Naive thymus-derived CD8-positive, alpha-beta T cell (primary cell): ENCODE data around the gene PRDX5. TPM values are rescaled to one million over a fixed set of nuclear protein-coding genes. Genes with fewer than 3 reads are reported as not detected.
"Not testable (repeated sequence)": the region's sequence is repeated elsewhere in the genome, so short reads cannot be mapped to it uniquely, and the experiment has no call there.

Experiments used
- ATAC-seq, 2 donors: fragments of 150-1000 bp; cut with Tn5 transposase in 1 of 2; sonication (Bioruptor Pico), chemical (Tn5 transposase) in 1 of 2; 1 replicate in 1 of 2; 2 replicates in 1 of 2; pipeline ENCODE4 v1.10.0; 2021; ENCODE audit warnings: mild to moderate bottlenecking in 2 of 2, moderate library complexity in 2 of 2
- POLR2A ChIA-PET: fragments of 350-600 bp; sonication (Branson Sonifier 250); formaldehyde crosslinking; loops from one replicate; lab custom pipeline; 2021; ENCODE audit warnings: antibody characterized with exemption; lab: Charles Lee
- DNase-seq, 10 donors: peaks; one replicate each; pipeline versions ENCODE4 v3.0.0 to v3.0.0-alpha.2; 2020 to 2022
- H3K27ac Mint-ChIP-seq, 10 donors: one replicate each; pipeline ENCODE4 v1.8.0; 2020 to 2022; ENCODE audit warnings: mild to moderate bottlenecking in 10 of 10, mixed read lengths in 10 of 10, moderate library complexity in 4 of 10, inconsistent platforms in 1 of 10
- H3K27me3 Mint-ChIP-seq, 5 donors: one replicate each; pipeline ENCODE4 v1.8.0; 2021 to 2022; ENCODE audit warnings: mixed read lengths in 5 of 5
- H3K36me3 Mint-ChIP-seq, 3 donors: one replicate each; pipeline ENCODE4 v1.8.0; 2020 to 2022; ENCODE audit warnings: mixed read lengths in 3 of 3, mild to moderate bottlenecking in 2 of 3, inconsistent platforms in 1 of 3
- H3K4me1 Mint-ChIP-seq, 4 donors: one replicate each; pipeline ENCODE4 v1.8.0; 2021 to 2022; ENCODE audit warnings: mixed read lengths in 4 of 4
- H3K4me3 Mint-ChIP-seq, 10 donors: one replicate each; pipeline ENCODE4 v1.8.0; 2020 to 2022; ENCODE audit warnings: mild to moderate bottlenecking in 10 of 10, mixed read lengths in 10 of 10, moderate library complexity in 6 of 10, inconsistent platforms in 1 of 10
- H3K9me3 Mint-ChIP-seq, 9 donors: one replicate each; pipeline ENCODE4 v1.8.0; 2020 to 2022; ENCODE audit warnings: mixed read lengths in 9 of 9, mild to moderate bottlenecking in 3 of 9, inconsistent platforms in 1 of 9, moderate library complexity in 1 of 9
- polyA plus RNA-seq, 3 donors: library from polyadenylated mRNA; unstranded; fragments of 300-500 nt; fragmentation: Illumina TruSeq; gene quantifications; one replicate each; pipeline ENCODE4 v1.2.3, GENCODE V29; 2021
- total RNA-seq, 8 experiments: library from RNA in 2 of 8; stranded (reverse) in 2 of 8; gene quantifications; one replicate each; pipeline ENCODE4 v1.2.3 and lab custom pipeline; 2021 to 2026

PRDX5 gene
- total and polyA plus RNA-seq, 5 experiments from 2014 or later = 47.5 to 239 (median 186) TPM

DNA sequence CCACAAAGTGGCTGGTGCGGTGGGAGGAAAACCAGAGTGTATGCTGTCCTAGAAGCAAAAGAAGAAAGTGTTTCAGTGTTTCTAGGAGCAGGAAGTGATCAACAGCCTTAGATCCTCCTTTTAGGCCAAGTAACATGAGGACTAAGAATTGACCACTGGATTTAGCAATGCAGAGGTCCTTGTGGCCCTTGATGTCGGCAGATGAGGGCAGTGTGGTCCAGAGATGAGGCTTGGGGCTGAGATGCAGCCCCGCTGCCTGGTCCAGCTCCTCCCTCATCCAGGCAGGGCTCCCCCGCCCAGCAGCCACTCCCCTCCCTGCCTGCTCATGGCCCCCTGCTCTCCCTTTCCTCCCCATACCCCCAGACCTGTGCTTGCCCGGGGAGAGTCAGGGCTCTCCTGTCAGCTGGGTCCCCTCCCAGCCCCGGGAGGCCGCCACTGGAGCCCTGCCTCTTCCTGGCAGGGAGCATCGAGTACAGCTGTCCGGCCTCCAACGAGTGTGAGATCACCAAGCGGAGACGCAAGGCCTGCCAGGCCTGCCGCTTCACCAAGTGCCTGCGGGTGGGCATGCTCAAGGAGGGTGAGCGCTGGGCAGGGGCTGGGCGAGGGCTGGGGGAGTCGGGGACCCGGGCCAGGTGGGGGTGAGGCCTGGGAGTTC is 4.3 kb upstream of the PRDX5 start:
- DNase-seq (no peak), ATAC-seq (no peak)
- Mint-ChIP-seq H3K9me3 (no peaks in the 10 kb centered on the region), H3K36me3 (peaks cover 0 to 21% (median 0%) of the 10 kb centered on the region in 3 donors), H3K27me3 (no peaks in the 10 kb centered on the region), H3K4me1 (peaks cover 18 to 42% (median 33%) of the 10 kb centered on the region in 4 donors), H3K27ac (peak overlapping the region in 5 of 10 donors; percentile 20 to 88 (median 82)), H3K4me3 (no peak overlapping the region)
- POLR2A ChIA-PET = no interaction called here

GRCh38 chr11:64314146-64314804 is 3.6 kb upstream of the PRDX5 start:
- Mint-ChIP-seq H3K9me3 (no peaks in the 10 kb centered on the region), H3K4me3 (no peak overlapping the region), H3K36me3 (peaks cover 0 to 18% (median 0%) of the 10 kb centered on the region in 3 donors), H3K4me1 (peaks cover 22 to 47% (median 39%) of the 10 kb centered on the region in 4 donors), H3K27me3 (no peaks in the 10 kb centered on the region), H3K27ac (no peak overlapping the region)
- no peak for ATAC-seq
- POLR2A ChIA-PET = no interaction called here
- DNase-seq = no peak

- H3K27me3 Mint-ChIP-seq = no peaks in the 10 kb centered on the region
- ATAC-seq (no peak), DNase-seq (no peak)
- H3K9me3 Mint-ChIP-seq = no peaks in the 10 kb centered on the region
- peaks cover 0 to 20% (median 0%) of the 10 kb centered on the region in 3 donors for H3K36me3 Mint-ChIP-seq
- POLR2A ChIA-PET = interaction anchor here (3.7 kb wide), 1 partner anchor 44 kb away, joined by 53 read pairs; no protein-coding TSS in a partner anchor
- peak overlapping the region in 5 of 10 donors; percentile 36 to 82 (median 67) for H3K27ac Mint-ChIP-seq
- H3K4me1 Mint-ChIP-seq = peaks cover 23 to 53% (median 44%) of the 10 kb centered on the region in 4 donors
- peak overlapping the region in 5 of 10 donors; percentile 6 to 67 (median 57) for H3K4me3 Mint-ChIP-seq
These were observed 2.9 kb upstream of the PRDX5 start for GRCh38 chr11:64314805-64315561.

GRCh38 chr11:64315667-64316526 is 2.0 kb upstream of the PRDX5 start:
- H3K4me3 Mint-ChIP-seq = peak overlapping the region; percentile 90 to 97 (median 94)
- POLR2A ChIA-PET = interaction anchor here (1.4 to 3.8 kb wide), 9 partner anchors 10 to 1669 kb away, joined by 3 to 73 read pairs (median 24); partner anchors contain the start of genes CCDC88B, ESRRA, FKBP2 and GANAB
- not testable (repeated sequence) for DNase-seq, H3K27me3 Mint-ChIP-seq, ATAC-seq, H3K9me3 Mint-ChIP-seq
- peaks cover 0 to 27% (median 3%) of the 10 kb centered on the region in 3 donors for H3K36me3 Mint-ChIP-seq
- H3K4me1 Mint-ChIP-seq = peaks cover 26 to 55% (median 49%) of the 10 kb centered on the region in 4 donors
- H3K27ac Mint-ChIP-seq = peak overlapping the region in 9 of 10 donors; percentile 97 to 100 (median 99)

GRCh38 chr11:64316672-64317324 is 1.1 kb upstream of the PRDX5 start:
- H3K4me1 Mint-ChIP-seq = peaks cover 29 to 55% (median 49%) of the 10 kb centered on the region in 4 donors

DNA sequence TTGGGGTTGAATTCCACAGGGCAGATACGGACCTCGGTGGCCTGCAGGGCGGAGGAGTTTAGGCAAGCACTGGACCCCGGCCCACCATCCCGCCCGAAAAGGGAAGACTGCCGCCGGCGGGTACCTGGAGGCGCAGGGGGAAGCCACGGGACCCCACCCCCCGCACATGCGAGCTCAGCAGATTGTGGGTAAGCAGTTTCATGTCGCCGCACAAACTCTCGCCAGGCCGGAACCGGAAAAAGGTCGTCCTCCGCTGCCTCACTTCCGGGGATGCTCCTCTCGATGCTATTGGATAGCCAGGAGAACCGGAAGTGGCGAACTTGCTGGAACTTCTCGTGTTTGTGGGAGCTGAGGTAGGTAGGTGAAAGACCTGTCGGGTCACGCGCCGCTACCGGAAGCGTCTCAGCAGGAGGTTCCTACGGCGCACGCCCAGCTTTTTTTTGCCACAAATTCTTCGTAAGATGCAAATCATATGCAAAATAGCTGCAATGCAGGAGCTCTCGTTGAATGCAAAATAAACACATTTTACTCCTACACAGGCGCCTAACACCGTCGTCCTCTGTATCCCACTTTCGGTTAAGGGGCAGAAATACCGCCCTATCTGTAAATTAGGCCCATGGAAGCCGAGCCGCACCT is 478 bp upstream of the PRDX5 start, which contains the start of gene TRMT112:
TSS of gene TRMT112 (minus strand) at position 235 of the 636 bp plus-strand sequence. CDS start at position 202, 33 bp downstream.
- peak; percentile 78 to 99 (median 98) for DNase-seq
- Mint-ChIP-seq H3K9me3 (no peaks in the 10 kb centered on the region), H3K27ac (peak within 1 kb of the TSS; percentile 97 to 100 (median 99)), H3K36me3 (peaks cover 0 to 38% (median 3%) of the 10 kb centered on the region in 3 donors), H3K4me1 (peaks cover 29 to 52% (median 46%) of the 10 kb centered on the region in 4 donors), H3K27me3 (no peaks in the 10 kb centered on the region), H3K4me3 (peak within 1 kb of the TSS; percentile 90 to 97 (median 94))
- peak; percentile 80 to 82 for ATAC-seq
- POLR2A ChIA-PET = interaction anchor here (0.6 to 3.8 kb wide), 41 partner anchors 12 to 1671 kb away, joined by 3 to 73 read pairs (median 5); partner anchors contain the start of genes BAD, CCDC88B, CFL1 and DNAJC4

More at GRCh38 chr11:64316672-64317324, 1.1 kb upstream of the PRDX5 start:
- H3K9me3 Mint-ChIP-seq = no peaks in the 10 kb centered on the region
- H3K4me3 Mint-ChIP-seq = peak overlapping the region; percentile 90 to 97 (median 94)
- H3K27me3 Mint-ChIP-seq = no peaks in the 10 kb centered on the region
- DNase-seq (peak in 3 of 10 donors; percentile 36 to 48 (median 44)), ATAC-seq (peak in 1 of 2 donors; percentile 1)
- H3K36me3 Mint-ChIP-seq = peaks cover 0 to 33% (median 3%) of the 10 kb centered on the region in 3 donors
- H3K27ac Mint-ChIP-seq = peak overlapping the region; percentile 97 to 100 (median 99)
- POLR2A ChIA-PET = interaction anchor here (0.8 to 3.8 kb wide), 32 partner anchors 11 to 1670 kb away, joined by 3 to 73 read pairs (median 6); partner anchors contain the start of genes BAD, CCDC88B, DNAJC4 and ESRRA

- no peak for DNase-seq
- H3K9me3 Mint-ChIP-seq = no peaks in the 10 kb centered on the region
- H3K27me3 Mint-ChIP-seq = no peaks in the 10 kb centered on the region
- peak overlapping the region; percentile 90 to 100 (median 99) for H3K27ac Mint-ChIP-seq
- H3K4me1 Mint-ChIP-seq = peaks cover 22 to 42% (median 38%) of the 10 kb centered on the region in 4 donors
- POLR2A ChIA-PET = interaction anchor here (1.3 to 3.8 kb wide), 7 partner anchors 12 to 425 kb away, joined by 3 to 73 read pairs (median 14); partner anchors contain the start of genes CCDC88B, RASGRP2, RPS6KA4 and STIP1
- H3K4me3 Mint-ChIP-seq = peak overlapping the region; percentile 90 to 97 (median 94)
- ATAC-seq = no peak
- H3K36me3 Mint-ChIP-seq = peaks cover 0 to 36% (median 3%) of the 10 kb centered on the region in 3 donors
These were observed 1.1 kb downstream of the PRDX5 start for GRCh38 chr11:64318766-64319761.

- DNase-seq (no peak), ATAC-seq (no peak)
- Mint-ChIP-seq H3K27ac (peak overlapping the region in 8 of 10 donors; percentile 31 to 97 (median 57)), H3K9me3 (no peaks in the 10 kb centered on the region), H3K4me3 (peak overlapping the region in 2 of 10 donors; percentile 11 to 72), H3K36me3 (peaks cover 0 to 31% (median 3%) of the 10 kb centered on the region in 3 donors), H3K27me3 (no peaks in the 10 kb centered on the region), H3K4me1 (peaks cover 22 to 42% (median 35%) of the 10 kb centered on the region in 4 donors)
- POLR2A ChIA-PET = interaction anchor here (0.7 to 1.3 kb wide), 2 partner anchors 11 to 26 kb away, joined by 3 read pairs; no protein-coding TSS in a partner anchor
These were observed 2.6 kb downstream of the PRDX5 start for GRCh38 chr11:64320556-64320955.

GRCh38 chr11:64321026-64321425 is 3.1 kb downstream of the PRDX5 start:
- DNase-seq (no peak), ATAC-seq (no peak)
- POLR2A ChIA-PET = interaction anchor here (0.6 kb wide), 1 partner anchor 132 kb away, joined by 3 read pairs; no protein-coding TSS in a partner anchor
- H3K27ac Mint-ChIP-seq = peak overlapping the region in 7 of 10 donors; percentile 18 to 97 (median 63)
- H3K4me1 Mint-ChIP-seq = peaks cover 22 to 42% (median 35%) of the 10 kb centered on the region in 4 donors
- peak overlapping the region in 3 of 10 donors; percentile 15 to 73 (median 30) for H3K4me3 Mint-ChIP-seq
- no peaks in the 10 kb centered on the region for H3K9me3 Mint-ChIP-seq
- H3K36me3 Mint-ChIP-seq = peaks cover 0 to 31% (median 3%) of the 10 kb centered on the region in 3 donors
- no peaks in the 10 kb centered on the region for H3K27me3 Mint-ChIP-seq
